Measurements from ENCODE around the gene CD274. TPM values are rescaled to one million over a fixed set of nuclear protein-coding genes. Genes with fewer than 3 reads are reported as not detected.

Gene CD274
- polyA plus RNA-seq, 3 donors, result 0.24 to 0.84 TPM; not detected in 1

DNA sequence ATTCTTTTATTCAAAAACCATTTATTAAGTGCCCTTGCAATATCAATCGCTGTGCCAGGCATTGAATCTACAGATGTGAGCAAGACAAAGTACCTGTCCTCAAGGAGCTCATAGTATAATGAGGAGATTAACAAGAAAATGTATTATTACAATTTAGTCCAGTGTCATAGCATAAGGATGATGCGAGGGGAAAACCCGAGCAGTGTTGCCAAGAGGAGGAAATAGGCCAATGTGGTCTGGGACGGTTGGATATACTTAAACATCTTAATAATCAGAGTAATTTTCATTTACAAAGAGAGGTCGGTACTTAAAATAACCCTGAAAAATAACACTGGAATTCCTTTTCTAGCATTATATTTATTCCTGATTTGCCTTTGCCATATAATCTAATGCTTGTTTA lies 18.5 kb downstream of the CD274 start:
- no peak overlapping the region for H3K4me2 ChIP-seq (replicated peaks; ENCODE audit: extremely low read depth, low read length, poor library complexity, severe bottlenecking)
- no peaks in the 10 kb centered on the region for H3K9me3 ChIP-seq (replicated peaks in 1 of 2; ENCODE audit: control insufficient read depth in 1 of 2, insufficient read depth in 1 of 2, low read length in 2 of 2)
- peaks cover 26 to 31% of the 10 kb centered on the region in 2 donors for H3K4me1 ChIP-seq (ENCODE audit: control insufficient read depth in 1 of 2, insufficient read depth in 2 of 2, low read length in 2 of 2)
- intact Hi-C loops (cut with micrococcal nuclease), result no loop called here
- peaks cover 2 to 9% of the 10 kb centered on the region in 2 donors for H3K36me3 Mint-ChIP-seq
- no peak overlapping the region for H3K4me3 Mint-ChIP-seq
- WGBS (ENCODE audit: insufficient coverage), result no CpG with 5 or more reads among the region's 5 CpGs
- no peak overlapping the region for H3K27ac ChIP-seq (ENCODE audit: low read depth in 1 of 2, low read length in 2 of 2)
- TF ChIP-seq, protein P1, sequence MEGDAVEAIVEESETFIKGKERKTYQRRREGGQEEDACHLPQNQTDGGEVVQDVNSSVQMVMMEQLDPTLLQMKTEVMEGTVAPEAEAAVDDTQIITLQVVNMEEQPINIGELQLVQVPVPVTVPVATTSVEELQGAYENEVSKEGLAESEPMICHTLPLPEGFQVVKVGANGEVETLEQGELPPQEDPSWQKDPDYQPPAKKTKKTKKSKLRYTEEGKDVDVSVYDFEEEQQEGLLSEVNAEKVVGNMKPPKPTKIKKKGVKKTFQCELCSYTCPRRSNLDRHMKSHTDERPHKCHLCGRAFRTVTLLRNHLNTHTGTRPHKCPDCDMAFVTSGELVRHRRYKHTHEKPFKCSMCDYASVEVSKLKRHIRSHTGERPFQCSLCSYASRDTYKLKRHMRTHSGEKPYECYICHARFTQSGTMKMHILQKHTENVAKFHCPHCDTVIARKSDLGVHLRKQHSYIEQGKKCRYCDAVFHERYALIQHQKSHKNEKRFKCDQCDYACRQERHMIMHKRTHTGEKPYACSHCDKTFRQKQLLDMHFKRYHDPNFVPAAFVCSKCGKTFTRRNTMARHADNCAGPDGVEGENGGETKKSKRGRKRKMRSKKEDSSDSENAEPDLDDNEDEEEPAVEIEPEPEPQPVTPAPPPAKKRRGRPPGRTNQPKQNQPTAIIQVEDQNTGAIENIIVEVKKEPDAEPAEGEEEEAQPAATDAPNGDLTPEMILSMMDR (IDR thresholded peaks at IDR 0.05), result no peak
- H3K27ac Mint-ChIP-seq, result no peak overlapping the region
- H4K20me1 ChIP-seq (ENCODE audit: insufficient read depth, low read length), result no peaks in the 10 kb centered on the region
- DNase-seq, result peak in 1 of 3 donors; percentile 25
- no peak overlapping the region for H3K4me3 ChIP-seq (replicated peaks in 1 of 3; ENCODE audit: low read depth in 2 of 3, low read length in 3 of 3)
- peaks cover 35% of the 10 kb centered on the region for H3K4me1 Mint-ChIP-seq
- no peak overlapping the region for H3K9ac ChIP-seq (ENCODE audit: insufficient read depth, low read length, poor library complexity, severe bottlenecking)
- H3K27me3 ChIP-seq (ENCODE audit: control insufficient read depth in 2 of 2, insufficient read depth in 2 of 2, low read length in 2 of 2), result no peaks in the 10 kb centered on the region
- no peaks in the 10 kb centered on the region for H3K79me2 ChIP-seq (ENCODE audit: insufficient read depth, low read length)
- peaks cover 0 to 2% (median 0%) of the 10 kb centered on the region in 3 donors for H3K27me3 Mint-ChIP-seq (ENCODE audit: low read depth in 3 of 3)
- H3K9me3 Mint-ChIP-seq, result peaks cover 0 to 9% (median 0%) of the 10 kb centered on the region in 7 donors
- H3K36me3 ChIP-seq (replicated peaks in 1 of 2; ENCODE audit: control insufficient read depth in 1 of 2, insufficient read depth in 2 of 2, low read length in 2 of 2), result no peaks in the 10 kb centered on the region
- H2AFZ ChIP-seq (ENCODE audit: insufficient read depth, low read depth, low read length, poor library complexity, severe bottlenecking), result no peak overlapping the region

GRCh38 chr9:5470122-5470521 lies 19.8 kb downstream of the CD274 start:
- H3K27ac Mint-ChIP-seq, result no peak overlapping the region
- H4K20me1 ChIP-seq (ENCODE audit: insufficient read depth, low read length), result no peaks in the 10 kb centered on the region
- H3K4me2 ChIP-seq (replicated peaks; ENCODE audit: extremely low read depth, low read length, poor library complexity, severe bottlenecking), result no peak overlapping the region
- H3K9me3 ChIP-seq (replicated peaks in 1 of 2; ENCODE audit: control insufficient read depth in 1 of 2, insufficient read depth in 1 of 2, low read length in 2 of 2), result no peaks in the 10 kb centered on the region
- H3K27ac ChIP-seq (ENCODE audit: low read depth in 1 of 2, low read length in 2 of 2), result no peak overlapping the region
- H3K27me3 ChIP-seq (ENCODE audit: control insufficient read depth in 2 of 2, insufficient read depth in 2 of 2, low read length in 2 of 2), result no peaks in the 10 kb centered on the region
- H3K4me1 Mint-ChIP-seq, result peaks cover 25% of the 10 kb centered on the region
- peaks cover 2 to 4% of the 10 kb centered on the region in 2 donors for H3K36me3 Mint-ChIP-seq
- H3K79me2 ChIP-seq (ENCODE audit: insufficient read depth, low read length), result no peaks in the 10 kb centered on the region
- TF ChIP-seq, protein P1 (IDR thresholded peaks at IDR 0.05), result no peak
- no peak overlapping the region for H3K4me3 ChIP-seq (replicated peaks in 1 of 3; ENCODE audit: low read depth in 2 of 3, low read length in 3 of 3)
- intact Hi-C loops (cut with micrococcal nuclease), result no loop called here
- H3K4me1 ChIP-seq (ENCODE audit: control insufficient read depth in 1 of 2, insufficient read depth in 2 of 2, low read length in 2 of 2), result peaks cover 17 to 21% of the 10 kb centered on the region in 2 donors
- H3K27me3 Mint-ChIP-seq (ENCODE audit: low read depth in 3 of 3), result peaks cover 0 to 1% (median 0%) of the 10 kb centered on the region in 3 donors
- no CpG with 5 or more reads among the region's 1 CpG for WGBS (ENCODE audit: insufficient coverage)
- H3K9me3 Mint-ChIP-seq, result peaks cover 0 to 5% (median 0%) of the 10 kb centered on the region in 7 donors
- H3K9ac ChIP-seq (ENCODE audit: insufficient read depth, low read length, poor library complexity, severe bottlenecking), result no peak overlapping the region
- H2AFZ ChIP-seq (ENCODE audit: insufficient read depth, low read depth, low read length, poor library complexity, severe bottlenecking), result no peak overlapping the region
- no peak for DNase-seq
- no peaks in the 10 kb centered on the region for H3K36me3 ChIP-seq (replicated peaks in 1 of 2; ENCODE audit: control insufficient read depth in 1 of 2, insufficient read depth in 2 of 2, low read length in 2 of 2)
- no peak overlapping the region for H3K4me3 Mint-ChIP-seq
